Mesothelial cell of epicardium (in vitro differentiated cells): ENCODE results near the gene PARN. TPM values are rescaled to one million over a fixed set of nuclear protein-coding genes. Genes with fewer than 3 reads are reported as not detected.

Source experiments
- DNase-seq, 2 experiments: peaks; one replicate each; pipeline ENCODE4 v3.0.0; 2021; ENCODE audit warnings: low spot score in 2 of 2; ENCODE audit not compliant: unreplicated experiment in 2 of 2
- H3K27ac Mint-ChIP-seq: 2 replicates; pipeline ENCODE4 v1.8.0; 2021; ENCODE audit warnings: mixed read lengths
- H3K27me3 Mint-ChIP-seq: 2 replicates; pipeline ENCODE4 v1.8.0; 2021; ENCODE audit warnings: low read depth, mixed read lengths
- H3K36me3 Mint-ChIP-seq: 2 replicates; pipeline ENCODE4 v1.8.0; 2021; ENCODE audit warnings: mixed read lengths
- H3K4me1 Mint-ChIP-seq: 2 replicates; pipeline ENCODE4 v1.8.0; 2021; ENCODE audit warnings: mixed read lengths
- H3K4me3 Mint-ChIP-seq: 2 replicates; pipeline ENCODE4 v1.8.0; 2021; ENCODE audit warnings: mild to moderate bottlenecking, moderate library complexity, mixed read lengths
- H3K9me3 Mint-ChIP-seq: 2 replicates; pipeline ENCODE4 v1.8.0; 2021; ENCODE audit warnings: mixed read lengths
- total RNA-seq: library from RNA; stranded (reverse); gene quantifications from 3 replicates; pipeline ENCODE4 v1.2.1, GENCODE V29; 2021
- TF ChIP-seq, protein P1 (sequence below): fragments of 200-600 bp; sonication (generic); IDR thresholded peaks from one replicate; pipeline ENCODE4 v1.5.0; 2021; ENCODE audit warnings: antibody characterized with exemption; ENCODE audit not compliant: unreplicated experiment

PARN gene
- total RNA-seq, 1 donor from 2014 or later: 35.6 TPM

DNA sequence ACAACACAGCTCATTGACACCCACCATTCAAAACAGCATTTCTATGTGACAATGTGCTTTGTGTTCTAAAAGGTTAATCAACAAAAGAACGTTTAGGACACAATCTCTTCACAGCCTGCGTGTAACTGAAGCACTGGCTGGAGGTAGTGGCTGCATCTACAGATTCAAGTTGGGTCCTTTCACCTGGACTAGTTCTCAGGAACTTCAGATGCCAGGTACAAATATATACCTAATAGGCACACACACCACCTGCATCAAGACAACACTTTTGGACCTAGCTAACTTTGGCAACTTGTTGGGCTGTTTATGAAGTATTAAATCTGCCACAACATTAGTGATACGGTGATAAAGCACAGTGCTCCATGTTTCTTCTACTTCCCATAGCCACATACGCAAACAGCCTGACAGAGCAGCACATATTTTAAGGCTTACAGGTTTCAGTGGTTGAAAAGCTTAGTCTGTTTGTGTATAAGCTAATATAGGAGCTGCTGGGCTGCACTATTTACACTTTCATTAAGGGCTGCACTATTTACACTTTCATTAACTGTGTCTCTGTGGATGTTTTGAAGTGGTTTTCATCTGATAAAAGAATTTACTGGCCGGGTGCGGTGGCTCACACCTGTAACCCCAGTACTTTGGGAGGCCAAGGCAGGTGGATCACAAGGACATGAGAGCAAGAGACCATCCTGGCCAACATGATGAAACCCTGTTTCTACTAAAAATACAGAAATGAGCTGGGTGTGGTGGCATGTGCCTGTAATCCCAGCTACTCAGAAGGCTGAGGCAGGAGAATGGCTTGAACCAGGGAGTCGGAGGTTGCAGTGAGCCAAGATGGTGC lies 132.6 kb downstream of the PARN start:
- peaks cover 3% of the 10 kb centered on the region for H3K36me3 Mint-ChIP-seq
- H3K27me3 Mint-ChIP-seq: peaks cover 17% of the 10 kb centered on the region
- H3K9me3 Mint-ChIP-seq: no peaks in the 10 kb centered on the region
- no peak overlapping the region for H3K27ac Mint-ChIP-seq
- peaks cover 26% of the 10 kb centered on the region for H3K4me1 Mint-ChIP-seq
- no peak for DNase-seq
- TF ChIP-seq, protein P1, sequence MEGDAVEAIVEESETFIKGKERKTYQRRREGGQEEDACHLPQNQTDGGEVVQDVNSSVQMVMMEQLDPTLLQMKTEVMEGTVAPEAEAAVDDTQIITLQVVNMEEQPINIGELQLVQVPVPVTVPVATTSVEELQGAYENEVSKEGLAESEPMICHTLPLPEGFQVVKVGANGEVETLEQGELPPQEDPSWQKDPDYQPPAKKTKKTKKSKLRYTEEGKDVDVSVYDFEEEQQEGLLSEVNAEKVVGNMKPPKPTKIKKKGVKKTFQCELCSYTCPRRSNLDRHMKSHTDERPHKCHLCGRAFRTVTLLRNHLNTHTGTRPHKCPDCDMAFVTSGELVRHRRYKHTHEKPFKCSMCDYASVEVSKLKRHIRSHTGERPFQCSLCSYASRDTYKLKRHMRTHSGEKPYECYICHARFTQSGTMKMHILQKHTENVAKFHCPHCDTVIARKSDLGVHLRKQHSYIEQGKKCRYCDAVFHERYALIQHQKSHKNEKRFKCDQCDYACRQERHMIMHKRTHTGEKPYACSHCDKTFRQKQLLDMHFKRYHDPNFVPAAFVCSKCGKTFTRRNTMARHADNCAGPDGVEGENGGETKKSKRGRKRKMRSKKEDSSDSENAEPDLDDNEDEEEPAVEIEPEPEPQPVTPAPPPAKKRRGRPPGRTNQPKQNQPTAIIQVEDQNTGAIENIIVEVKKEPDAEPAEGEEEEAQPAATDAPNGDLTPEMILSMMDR: no peak
- H3K4me3 Mint-ChIP-seq: no peak overlapping the region

DNA sequence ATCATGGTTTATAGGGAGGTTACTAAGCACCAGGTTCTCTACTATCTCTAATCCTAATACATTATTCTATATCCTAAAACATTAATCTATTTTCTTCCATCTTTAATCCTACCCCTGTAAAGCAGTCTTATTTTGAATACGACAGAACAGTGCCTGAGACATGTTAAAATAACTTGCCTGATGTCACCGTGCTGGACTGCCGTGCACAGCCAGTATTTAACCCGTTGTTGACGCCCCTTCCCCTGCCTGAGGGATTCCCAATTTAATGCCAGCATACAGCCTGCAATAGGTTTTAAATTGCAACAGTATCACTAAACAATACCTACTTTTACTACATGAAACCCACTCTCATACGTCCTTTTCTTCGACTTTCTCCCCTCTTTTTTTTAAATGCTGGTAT lies 133.3 kb downstream of the PARN start:
- peaks cover 24% of the 10 kb centered on the region for H3K4me1 Mint-ChIP-seq
- no peak overlapping the region for H3K27ac Mint-ChIP-seq
- peaks cover 19% of the 10 kb centered on the region for H3K27me3 Mint-ChIP-seq
- no peak overlapping the region for H3K4me3 Mint-ChIP-seq
- no peak for DNase-seq
- no peaks in the 10 kb centered on the region for H3K9me3 Mint-ChIP-seq
- TF ChIP-seq, protein P1: no peak
- H3K36me3 Mint-ChIP-seq: peaks cover 3% of the 10 kb centered on the region

DNA sequence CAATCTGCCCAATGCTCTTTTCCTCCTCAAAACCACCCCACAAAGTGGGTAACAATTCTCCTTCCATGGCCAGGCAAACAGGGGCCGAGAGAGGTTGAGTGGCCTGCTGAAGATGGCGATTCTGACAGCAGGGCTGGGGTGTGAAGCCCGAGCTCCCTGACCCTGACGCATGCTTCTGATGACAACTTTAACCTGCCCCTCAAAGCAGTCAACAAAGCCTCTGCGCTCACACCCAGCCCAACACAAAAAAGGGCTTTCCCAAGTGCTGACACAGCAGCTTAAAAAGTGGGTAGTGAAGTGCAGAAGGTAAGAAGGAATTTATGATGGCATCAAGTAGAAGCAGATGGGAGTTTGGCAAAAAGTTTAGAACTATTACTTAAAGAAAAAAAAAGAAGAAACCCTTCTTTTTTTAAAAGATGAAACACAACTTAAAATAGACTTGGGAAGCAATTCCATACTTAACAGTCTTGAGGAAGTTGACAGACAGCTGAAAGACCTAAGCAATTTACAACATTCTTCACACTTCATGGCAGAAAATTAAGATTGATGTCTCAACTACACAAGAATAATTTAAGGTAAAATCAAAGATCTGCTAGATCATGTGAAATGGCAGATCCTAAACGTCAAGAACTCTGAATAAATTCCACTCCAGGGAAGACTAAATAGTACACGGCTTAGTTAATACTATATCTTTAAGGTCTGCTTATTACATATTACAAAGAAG lies 133.9 kb downstream of the PARN start:
- Mint-ChIP-seq H3K27ac (no peak overlapping the region), H3K9me3 (no peaks in the 10 kb centered on the region), H3K27me3 (peaks cover 19% of the 10 kb centered on the region), H3K36me3 (peaks cover 3% of the 10 kb centered on the region), H3K4me3 (no peak overlapping the region), H3K4me1 (peaks cover 20% of the 10 kb centered on the region)
- TF ChIP-seq, protein P1: no peak
- DNase-seq: no peak

DNA sequence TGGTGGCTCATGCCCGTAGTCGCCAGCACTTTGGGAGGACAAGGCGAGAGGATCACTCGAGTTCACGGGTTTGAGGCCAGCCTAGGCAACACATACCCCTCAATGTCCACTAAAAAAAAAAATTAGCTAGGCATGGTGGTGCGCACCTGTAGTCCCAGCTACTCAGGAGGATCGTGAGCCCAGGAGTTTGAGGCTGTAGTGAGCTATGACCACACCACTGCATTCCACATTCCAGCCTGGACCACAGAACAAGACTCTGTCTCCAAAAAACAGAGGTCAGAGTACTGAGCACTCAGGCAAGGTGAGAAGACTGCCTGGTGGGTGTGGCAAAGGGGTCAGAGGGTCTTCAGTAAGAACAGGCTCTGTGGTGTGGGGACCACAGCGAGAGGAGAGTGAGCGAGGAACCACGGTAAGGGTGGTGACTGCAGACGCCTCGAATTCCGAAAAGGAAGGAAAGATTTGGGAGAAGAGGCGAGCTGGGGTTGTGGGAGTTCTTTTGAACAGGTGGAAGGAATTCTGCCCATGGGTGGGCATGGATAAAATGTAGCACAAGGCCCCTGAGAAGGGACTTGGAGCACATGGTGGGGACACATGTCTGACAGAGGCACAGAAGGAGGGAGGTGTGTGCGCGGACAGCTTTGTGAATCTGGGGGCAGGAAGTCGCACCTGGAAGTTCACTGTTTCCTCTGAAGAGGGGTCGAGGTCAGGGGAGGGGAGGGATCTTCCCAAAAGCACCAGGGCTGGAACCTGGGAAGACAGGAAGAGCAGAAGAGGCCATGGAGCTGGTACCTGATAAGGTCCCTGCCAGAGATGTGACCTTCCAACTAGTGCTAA lies 134.6 kb downstream of the PARN start:
- H3K4me3 Mint-ChIP-seq: no peak overlapping the region

More for the DNA sequence above, 134.6 kb downstream of the PARN start:
- TF ChIP-seq, protein P1: no peak
- Mint-ChIP-seq H3K4me1 (peaks cover 20% of the 10 kb centered on the region), H3K27me3 (peaks cover 19% of the 10 kb centered on the region), H3K27ac (no peak overlapping the region), H3K9me3 (no peaks in the 10 kb centered on the region), H3K36me3 (peaks cover 3% of the 10 kb centered on the region)
- DNase-seq: no peak
